Small intestine (tissue), 7 donors: ENCODE results near the gene CIAO1. TPM values are rescaled to one million over a fixed set of nuclear protein-coding genes. Genes with fewer than 3 reads are reported as not detected.

ENCODE experiments used
- DNase-seq, 2 donors: peaks; one replicate each; pipeline versions ENCODE4 v3.0.0 to v3.0.0-alpha.2; 2013
- FAIRE-seq: peaks from 2 replicates; lab custom pipeline; 2012; peaks lifted over from hg19 to GRCh38; lab: Jason Lieb, UNC
- H3K27ac ChIP-seq, 3 donors: one replicate each; pipeline ENCODE4 v1.5.1; 2013; ENCODE audit warnings: low read length in 2 of 3, mild to moderate bottlenecking in 2 of 3, control low read depth in 1 of 3, inconsistent platforms in 1 of 3, low read depth in 1 of 3, moderate library complexity in 1 of 3
- H3K27me3 ChIP-seq, 3 donors: one replicate each; pipeline ENCODE4 v1.6.1; 2013; ENCODE audit warnings: low read length in 3 of 3, inconsistent platforms in 1 of 3; ENCODE audit not compliant: control insufficient read depth in 3 of 3, insufficient read depth in 3 of 3
- H3K36me3 ChIP-seq, 3 donors: one replicate each; pipeline ENCODE4 v1.6.1; 2013; ENCODE audit warnings: low read length in 3 of 3, inconsistent platforms in 1 of 3, low read depth in 1 of 3, mild to moderate bottlenecking in 1 of 3, moderate library complexity in 1 of 3; ENCODE audit not compliant: control insufficient read depth in 3 of 3, insufficient read depth in 2 of 3
- H3K4me1 ChIP-seq, 3 donors: one replicate each; pipeline ENCODE4 v1.6.1; 2013; ENCODE audit warnings: low read length in 2 of 3, inconsistent platforms in 1 of 3, low read depth in 1 of 3, mild to moderate bottlenecking in 1 of 3, moderate library complexity in 1 of 3; ENCODE audit not compliant: control insufficient read depth in 3 of 3, insufficient read depth in 2 of 3
- H3K4me3 ChIP-seq, 3 donors: one replicate each; pipeline ENCODE4 v1.5.1; 2013; ENCODE audit warnings: low read length in 3 of 3, control low read depth in 1 of 3, inconsistent platforms in 1 of 3, low read depth in 1 of 3, mild to moderate bottlenecking in 1 of 3, moderate library complexity in 1 of 3
- H3K9me3 ChIP-seq, 2 donors: one replicate each; pipeline ENCODE4 v1.6.1; 2013; ENCODE audit warnings: low read depth in 1 of 2, low read length in 1 of 2; ENCODE audit not compliant: control insufficient read depth in 2 of 2, insufficient read depth in 1 of 2
- WGBS, 3 donors: extraction: QIAGEN DNeasy Blood & Tissue Kit; methylation state at CpG; one replicate each; pipeline ENCODE4 v1.1.7; 2013; 5-methylcytosine and 5-hydroxymethylcytosine counted together
- polyA plus RNA-seq, 4 donors: library from polyadenylated mRNA; stranded (reverse) in 3 of 4; unstranded in 1 of 4; fragments of 200-250 nt in 3 of 4; fragments of 120-200 nt in 1 of 4; gene quantifications; one replicate each; pipeline versions ENCODE4 v1.2.1 to v1.2.3, GENCODE V29; 2013
- donor health status: healthy with polysubstance abuse.
- donor health status: control.
- donor health status: control.
- donor health status: Bipolar disorder and iron deficiency.
- donor health status: healthy.

The CIAO1 gene
- polyA plus RNA-seq, 4 donors, result 50.3 to 73.2 (median 56.6) TPM

DNA sequence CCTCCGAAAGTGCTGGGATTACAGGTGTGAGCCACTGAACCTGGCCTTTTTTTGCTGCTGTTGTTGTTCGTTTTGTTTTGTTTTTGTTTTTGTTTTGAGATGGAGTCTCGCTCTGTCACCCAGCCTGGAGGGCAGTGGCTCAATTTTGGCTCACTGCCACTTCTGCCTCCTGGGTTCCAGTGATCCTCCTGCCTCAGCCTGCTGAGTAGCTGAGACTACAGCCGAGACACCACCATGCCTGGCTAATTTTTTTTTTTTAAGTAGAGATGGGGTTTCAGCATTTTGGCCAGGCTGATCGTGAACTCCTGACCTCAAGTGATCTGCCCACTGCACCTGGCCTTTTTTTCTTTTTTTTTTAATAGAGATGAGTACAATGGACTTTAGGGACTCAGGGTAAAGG lies 22.2 kb upstream of the CIAO1 start:
- H3K4me1 ChIP-seq, result peaks cover 0 to 6% (median 5%) of the 10 kb centered on the region in 3 donors
- DNase-seq (no peak), FAIRE-seq (no peak)
- H3K36me3 ChIP-seq, result peaks cover 0 to 44% (median 0%) of the 10 kb centered on the region in 3 donors
- H3K9me3 ChIP-seq, result no peaks in the 10 kb centered on the region
- WGBS, 3 donors, result 78 to 92% (median 89%) methylated on average over 5 of the region's 5 CpGs
- no peaks in the 10 kb centered on the region for H3K27me3 ChIP-seq
- H3K27ac ChIP-seq, result no peak overlapping the region
- no peak overlapping the region for H3K4me3 ChIP-seq

GRCh38 chr2:96245609-96246390 lies 20.2 kb upstream of the CIAO1 start:
- no peak for FAIRE-seq

DNA sequence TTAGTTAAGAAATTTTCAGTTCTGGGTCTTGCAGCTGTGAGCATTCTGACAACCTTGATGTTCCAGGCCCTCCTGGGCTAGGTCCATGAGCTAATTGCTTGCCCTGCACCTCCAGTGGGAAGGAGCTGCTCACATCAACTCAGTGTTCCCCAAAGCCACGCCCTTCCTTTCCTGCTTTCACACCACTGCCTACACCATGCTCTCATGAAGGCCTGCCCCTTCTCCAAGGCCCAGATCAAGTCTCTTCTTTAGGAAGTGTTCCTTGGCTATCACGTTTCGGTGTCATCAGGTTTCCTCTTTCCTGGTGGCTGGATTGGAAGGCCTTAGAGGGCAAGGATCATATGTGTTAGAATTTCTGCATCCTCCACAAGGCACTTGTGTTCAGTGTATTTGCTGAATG lies 19.0 kb upstream of the CIAO1 start:
- no peak overlapping the region for H3K27ac ChIP-seq
- no peaks in the 10 kb centered on the region for H3K9me3 ChIP-seq
- no peaks in the 10 kb centered on the region for H3K27me3 ChIP-seq
- FAIRE-seq (no peak), DNase-seq (no peak)
- H3K4me3 ChIP-seq, result no peak overlapping the region
- peaks cover 0 to 38% (median 6%) of the 10 kb centered on the region in 3 donors for H3K36me3 ChIP-seq
- WGBS, 3 donors, result 78 to 90% (median 81%) methylated on average over 3 of the region's 3 CpGs
- peaks cover 0 to 4% (median 0%) of the 10 kb centered on the region in 3 donors for H3K4me1 ChIP-seq

More at GRCh38 chr2:96245609-96246390, 20.2 kb upstream of the CIAO1 start:
- peaks cover 0 to 5% (median 0%) of the 10 kb centered on the region in 3 donors for H3K4me1 ChIP-seq
- H3K27ac ChIP-seq, result peak overlapping the region in 1 of 3 donors; percentile 33
- WGBS, 3 donors, result 85 to 93% (median 89%) methylated on average over 8 of the region's 8 CpGs
- no peaks in the 10 kb centered on the region for H3K9me3 ChIP-seq
- peaks cover 0 to 38% (median 3%) of the 10 kb centered on the region in 3 donors for H3K36me3 ChIP-seq
- no peak overlapping the region for H3K4me3 ChIP-seq
- no peaks in the 10 kb centered on the region for H3K27me3 ChIP-seq
- DNase-seq, result no peak

DNA sequence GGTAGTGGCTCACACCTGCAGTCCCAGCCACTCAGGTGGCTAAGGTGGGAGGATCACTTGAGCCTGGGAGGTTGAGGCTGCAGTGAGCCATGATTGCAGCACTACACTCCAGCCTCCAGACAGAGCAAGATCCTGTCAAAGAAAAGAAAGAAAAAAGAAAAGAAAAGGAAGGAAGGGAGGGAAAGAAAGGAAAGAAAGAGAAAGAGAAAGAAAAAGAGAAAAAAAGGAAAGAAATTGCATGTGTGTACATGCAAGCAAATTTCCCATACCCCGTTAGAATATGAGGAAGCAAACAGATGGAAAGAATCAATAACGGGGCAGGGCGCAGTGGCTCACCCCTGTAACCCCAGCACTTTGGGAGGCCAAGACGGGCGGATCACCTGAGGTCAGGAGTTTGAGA lies 18.1 kb upstream of the CIAO1 start:
- 51 to 72% (median 60%) methylated on average over 5 of the region's 5 CpGs for WGBS, 3 donors
- H3K4me3 ChIP-seq, result no peak overlapping the region
- H3K27me3 ChIP-seq, result no peaks in the 10 kb centered on the region
- no peak overlapping the region for H3K27ac ChIP-seq
- DNase-seq (no peak), FAIRE-seq (no peak)
- peaks cover under 1 to 46% (median 14%) of the 10 kb centered on the region in 3 donors for H3K36me3 ChIP-seq
- no peaks in the 10 kb centered on the region for H3K9me3 ChIP-seq
- peaks cover 0 to 13% (median 0%) of the 10 kb centered on the region in 3 donors for H3K4me1 ChIP-seq

GRCh38 chr2:96248624-96249023 lies 17.4 kb upstream of the CIAO1 start:
- H3K27me3 ChIP-seq, result no peaks in the 10 kb centered on the region
- peaks cover 0 to 15% (median 2%) of the 10 kb centered on the region in 3 donors for H3K4me1 ChIP-seq
- peaks cover 7 to 53% (median 22%) of the 10 kb centered on the region in 3 donors for H3K36me3 ChIP-seq
- no peak overlapping the region for H3K4me3 ChIP-seq
- WGBS, 3 donors, result 96 to 97% (median 96%) methylated on average over 4 of the region's 4 CpGs
- FAIRE-seq (no peak), DNase-seq (no peak)
- H3K9me3 ChIP-seq, result no peaks in the 10 kb centered on the region
- H3K27ac ChIP-seq, result no peak overlapping the region

- Histone ChIP-seq H3K4me1 (peaks cover 0 to 15% (median 2%) of the 10 kb centered on the region in 3 donors), H3K36me3 (peaks cover 12 to 61% (median 28%) of the 10 kb centered on the region in 3 donors), H3K27ac (no peak overlapping the region), H3K4me3 (no peak overlapping the region), H3K27me3 (no peaks in the 10 kb centered on the region), H3K9me3 (no peaks in the 10 kb centered on the region)
- WGBS, 3 donors, result 84 to 96% (median 91%) methylated on average over 8 to 9 of the region's 9 CpGs
- DNase-seq, result no peak
- no peak for FAIRE-seq
Observed at GRCh38 chr2:96249654-96250053, 16.4 kb upstream of the CIAO1 start.

GRCh38 chr2:96250188-96250587 lies 15.8 kb upstream of the CIAO1 start:
- Histone ChIP-seq H3K4me1 (peaks cover 0 to 15% (median 2%) of the 10 kb centered on the region in 3 donors), H3K36me3 (peaks cover 12 to 67% (median 32%) of the 10 kb centered on the region in 3 donors), H3K27me3 (no peaks in the 10 kb centered on the region), H3K4me3 (no peak overlapping the region), H3K27ac (no peak overlapping the region), H3K9me3 (no peaks in the 10 kb centered on the region)
- 89 to 94% (median 93%) methylated on average over 6 of the region's 6 CpGs for WGBS, 3 donors
- FAIRE-seq (no peak), DNase-seq (no peak)

DNA sequence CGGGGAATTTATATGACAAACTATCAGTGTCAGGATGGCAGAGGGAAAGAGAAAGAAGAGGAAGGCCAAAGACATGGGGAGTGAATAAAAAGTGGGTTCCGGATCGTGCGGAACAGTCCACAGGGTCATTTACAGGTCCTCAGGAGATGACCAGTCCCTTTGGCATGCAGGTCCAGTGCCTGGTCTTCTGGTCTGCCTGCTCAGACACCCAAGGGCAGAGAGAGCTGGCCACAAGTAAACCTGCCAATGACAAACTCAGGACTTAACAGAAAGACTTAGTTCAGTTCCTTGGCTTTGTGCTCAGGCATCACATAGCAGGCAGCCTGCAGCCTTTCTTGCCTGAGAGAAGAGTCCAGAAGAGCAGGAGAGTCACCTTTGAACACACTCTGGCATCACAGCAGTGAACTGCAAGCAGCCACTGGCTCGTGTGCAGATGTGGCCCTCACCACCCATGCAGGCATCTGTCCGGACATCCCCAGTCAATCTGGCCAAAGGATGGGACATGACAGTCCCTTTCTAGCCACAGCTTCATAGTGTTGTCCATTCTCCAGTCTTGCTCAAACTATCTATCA lies 14.2 kb upstream of the CIAO1 start:
- Histone ChIP-seq H3K36me3 (peaks cover 12 to 67% (median 35%) of the 10 kb centered on the region in 3 donors), H3K27me3 (no peaks in the 10 kb centered on the region), H3K4me3 (no peak overlapping the region), H3K27ac (no peak overlapping the region), H3K9me3 (no peaks in the 10 kb centered on the region), H3K4me1 (peaks cover 0 to 15% (median 2%) of the 10 kb centered on the region in 3 donors)
- DNase-seq (no peak), FAIRE-seq (no peak)
- WGBS, 3 donors, result 64 to 69% (median 67%) methylated on average over 6 of the region's 6 CpGs
